ENCODE results near the gene TVP23A. TPM values are rescaled to one million over a fixed set of nuclear protein-coding genes. Genes with fewer than 3 reads are reported as not detected.

Gene TVP23A
- total RNA-seq, 6 experiments from 2014 or later = 0.06 to 0.22 (median 0.13) TPM; not detected in 1

DNA sequence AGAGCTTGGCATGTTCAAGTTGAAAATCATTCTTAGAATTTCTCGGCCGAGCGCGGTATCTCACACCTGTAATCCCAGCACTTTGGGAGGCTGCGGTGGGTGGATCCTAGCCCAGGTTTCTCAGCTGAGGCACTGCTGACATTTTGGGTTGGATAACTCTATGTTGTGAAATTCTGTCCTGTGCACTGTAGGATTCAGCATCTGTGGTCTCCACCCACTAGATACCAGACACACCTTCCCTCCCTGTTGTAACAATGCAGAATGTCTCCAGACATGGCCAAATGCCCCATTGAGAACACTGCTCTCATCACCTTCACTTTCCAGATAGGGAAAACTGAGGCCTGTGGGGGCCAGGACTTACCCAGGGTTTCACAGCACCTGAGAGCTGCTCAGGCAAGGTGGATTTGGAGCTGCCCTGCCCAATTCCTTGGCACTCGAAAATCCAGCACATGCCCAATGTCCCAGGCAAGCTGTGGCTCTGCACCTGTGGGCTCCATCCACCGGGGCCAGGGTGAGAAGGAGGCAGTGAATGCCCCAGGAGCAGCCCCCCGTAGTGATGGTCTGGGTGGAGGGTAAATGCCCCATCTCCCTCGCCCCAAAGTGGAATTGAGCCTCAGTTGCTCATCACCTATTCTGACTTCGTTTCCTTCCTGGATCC, 20.2 kb upstream of the TVP23A start:
- no peak overlapping the region for H3K27ac ChIP-seq
- ATAC-seq = no peak
- H3K4me3 ChIP-seq = no peak overlapping the region
- H3K36me3 ChIP-seq = no peaks in the 10 kb centered on the region
- no peaks in the 10 kb centered on the region for H3K4me1 ChIP-seq
- H3K9me3 ChIP-seq = no peaks in the 10 kb centered on the region
- intact Hi-C loops (cut with DNase I) = no loop called here
- WGBS (ENCODE audit: insufficient coverage, low coverage, low lambda C conversion rate, missing lambda C conversion rate) = 33% methylated on average over 1 of the region's 10 CpGs
- no peaks in the 10 kb centered on the region for H3K27me3 ChIP-seq
- no peak for TF ChIP-seq POLR2A (IDR thresholded peaks at IDR 0.05)
- TF ChIP-seq, protein P1, sequence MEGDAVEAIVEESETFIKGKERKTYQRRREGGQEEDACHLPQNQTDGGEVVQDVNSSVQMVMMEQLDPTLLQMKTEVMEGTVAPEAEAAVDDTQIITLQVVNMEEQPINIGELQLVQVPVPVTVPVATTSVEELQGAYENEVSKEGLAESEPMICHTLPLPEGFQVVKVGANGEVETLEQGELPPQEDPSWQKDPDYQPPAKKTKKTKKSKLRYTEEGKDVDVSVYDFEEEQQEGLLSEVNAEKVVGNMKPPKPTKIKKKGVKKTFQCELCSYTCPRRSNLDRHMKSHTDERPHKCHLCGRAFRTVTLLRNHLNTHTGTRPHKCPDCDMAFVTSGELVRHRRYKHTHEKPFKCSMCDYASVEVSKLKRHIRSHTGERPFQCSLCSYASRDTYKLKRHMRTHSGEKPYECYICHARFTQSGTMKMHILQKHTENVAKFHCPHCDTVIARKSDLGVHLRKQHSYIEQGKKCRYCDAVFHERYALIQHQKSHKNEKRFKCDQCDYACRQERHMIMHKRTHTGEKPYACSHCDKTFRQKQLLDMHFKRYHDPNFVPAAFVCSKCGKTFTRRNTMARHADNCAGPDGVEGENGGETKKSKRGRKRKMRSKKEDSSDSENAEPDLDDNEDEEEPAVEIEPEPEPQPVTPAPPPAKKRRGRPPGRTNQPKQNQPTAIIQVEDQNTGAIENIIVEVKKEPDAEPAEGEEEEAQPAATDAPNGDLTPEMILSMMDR (IDR thresholded peaks at IDR 0.05) = no peak
- no peak for DNase-seq

DNA sequence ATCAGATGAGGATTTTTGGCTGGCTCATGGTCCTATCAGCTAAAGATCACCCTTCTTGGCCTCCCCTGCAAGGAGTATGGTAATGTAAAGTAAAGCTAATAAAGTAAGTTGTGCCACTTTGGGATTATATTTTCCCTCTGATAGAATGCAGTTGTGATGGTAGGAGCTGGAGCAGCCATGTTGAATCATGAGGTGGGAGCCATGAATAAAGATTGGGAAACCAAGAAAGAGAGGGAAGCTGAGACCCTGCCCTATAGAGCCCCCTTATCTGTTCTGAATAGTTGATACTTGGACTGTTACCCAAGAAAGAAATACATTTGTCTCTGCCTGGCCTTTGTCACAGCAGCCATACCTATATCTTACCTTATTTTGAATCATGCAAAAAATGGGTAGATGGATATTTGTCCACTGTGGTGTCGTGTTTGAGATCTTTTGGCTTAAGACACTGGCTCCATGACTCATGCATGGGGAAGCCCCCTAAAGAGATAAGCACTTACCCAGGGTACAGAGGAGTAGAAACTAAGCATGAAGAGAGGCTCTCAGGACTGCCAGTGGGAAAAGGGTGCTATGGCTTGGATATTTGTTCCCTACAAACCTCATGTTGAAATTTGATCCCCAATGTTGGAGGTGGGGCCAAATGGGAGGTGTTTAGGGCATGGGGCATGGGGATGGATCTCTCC, 17.7 kb upstream of the TVP23A start:
- Histone ChIP-seq H3K27ac (no peak overlapping the region), H3K4me3 (no peak overlapping the region), H3K4me1 (no peaks in the 10 kb centered on the region), H3K36me3 (no peaks in the 10 kb centered on the region), H3K27me3 (no peaks in the 10 kb centered on the region), H3K9me3 (no peaks in the 10 kb centered on the region)
- WGBS (ENCODE audit: insufficient coverage, low coverage, low lambda C conversion rate, missing lambda C conversion rate) = 82% methylated on average over 1 of the region's 1 CpG
- ATAC-seq (no peak), DNase-seq (no peak)
- intact Hi-C loops (cut with DNase I) = no loop called here
- TF ChIP-seq, protein P1 (IDR thresholded peaks at IDR 0.05) = no peak
- no peak for TF ChIP-seq POLR2A (IDR thresholded peaks at IDR 0.05)

DNA sequence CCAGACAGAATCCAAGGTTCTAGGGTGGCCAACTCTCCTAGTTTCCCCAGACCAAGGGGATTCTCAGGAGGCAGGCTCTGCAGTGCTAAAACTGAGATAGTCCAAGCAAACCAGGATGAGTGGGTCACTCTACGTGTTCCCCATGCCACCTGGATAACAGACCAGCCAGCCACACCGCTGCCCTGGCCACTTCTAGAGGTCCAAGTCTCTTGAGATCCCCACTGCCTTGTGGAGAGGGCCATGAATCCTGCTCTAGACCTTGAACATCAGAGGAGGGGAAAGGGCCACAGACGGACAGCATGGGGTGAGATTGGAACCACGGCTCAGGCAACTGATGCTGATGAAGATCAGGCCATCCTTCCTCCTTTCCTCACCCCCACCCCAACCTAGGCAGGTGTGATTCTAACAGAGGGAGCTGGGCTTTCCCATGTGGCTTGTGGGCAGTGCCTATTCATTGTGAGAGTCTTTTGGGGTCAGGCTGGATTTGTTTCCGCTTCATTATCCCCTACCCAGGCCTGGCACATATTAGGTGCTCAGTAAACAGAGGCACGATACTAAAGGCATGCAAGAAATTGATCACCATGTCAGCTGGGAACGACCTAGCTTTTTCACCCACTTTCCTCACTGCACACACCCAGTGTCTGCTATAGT, 16.8 kb upstream of the TVP23A start:
- Histone ChIP-seq H3K36me3 (no peaks in the 10 kb centered on the region), H3K9me3 (no peaks in the 10 kb centered on the region), H3K27ac (no peak overlapping the region), H3K4me3 (no peak overlapping the region), H3K27me3 (no peaks in the 10 kb centered on the region), H3K4me1 (no peaks in the 10 kb centered on the region)
- no peak for TF ChIP-seq POLR2A (IDR thresholded peaks at IDR 0.05)
- TF ChIP-seq, protein P1 (IDR thresholded peaks at IDR 0.05) = no peak
- ATAC-seq = no peak
- intact Hi-C loops (cut with DNase I) = no loop called here
- whole genome bisulfite sequencing (ENCODE audit: insufficient coverage, low coverage, low lambda C conversion rate, missing lambda C conversion rate) = 77% methylated on average over 5 of the region's 7 CpGs
- peak in 1 of 3 donors; percentile 31 for DNase-seq

DNA sequence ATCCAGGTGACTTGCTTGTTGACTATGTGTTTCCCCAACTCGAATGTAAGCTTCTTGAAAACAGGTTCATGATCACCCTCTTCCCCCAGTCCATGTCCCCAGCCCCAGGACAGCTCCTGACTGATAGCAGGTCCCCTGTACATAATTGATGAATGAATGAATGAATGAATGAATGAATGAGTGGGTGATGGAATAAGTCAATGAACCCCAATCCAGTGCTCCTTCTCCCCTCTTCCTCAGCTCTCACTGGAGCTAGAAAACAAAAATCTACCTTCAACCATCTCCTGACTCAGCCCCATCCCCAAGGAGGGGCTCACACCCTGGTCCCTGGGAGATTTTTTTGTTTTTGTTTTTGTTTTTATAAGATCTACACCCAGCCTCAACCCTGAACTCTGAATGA, 16.2 kb upstream of the TVP23A start:
- peak in 1 of 3 donors; percentile 3 for DNase-seq
- 89% methylated on average over 1 of the region's 1 CpG for WGBS (ENCODE audit: insufficient coverage, low coverage, low lambda C conversion rate, missing lambda C conversion rate)
- H3K27me3 ChIP-seq = no peaks in the 10 kb centered on the region
- no peak for ATAC-seq
- intact Hi-C loops (cut with DNase I) = no loop called here
- TF ChIP-seq POLR2A (IDR thresholded peaks at IDR 0.05) = no peak
- TF ChIP-seq, protein P1 (IDR thresholded peaks at IDR 0.05) = no peak
- no peaks in the 10 kb centered on the region for H3K9me3 ChIP-seq
- no peaks in the 10 kb centered on the region for H3K36me3 ChIP-seq
- peaks cover 0 to 3% (median 1%) of the 10 kb centered on the region in 4 donors for H3K4me1 ChIP-seq
- H3K27ac ChIP-seq = no peak overlapping the region
- no peak overlapping the region for H3K4me3 ChIP-seq

Data from right lobe of liver (tissue), 6 donors.